K562 (cell line): ENCODE data around the gene MFAP5. TPM values are rescaled to one million over a fixed set of nuclear protein-coding genes. Genes with fewer than 3 reads are reported as not detected.

Source experiments
- DDX20 ChIP-seq: fragments of 450-650 bp; IDR thresholded peaks from 2 replicates; pipeline ENCODE4 v1.6.1; 2016; ENCODE audit warnings: missing genetic modification characterization, low read depth, mild to moderate bottlenecking, missing compliant biosample characterization, moderate library complexity
- E2F4 ChIP-seq: sonication (generic); formaldehyde crosslinking; IDR thresholded peaks from 2 replicates; pipeline ENCODE4 v1.8.0; 2022; ENCODE audit warnings: mild to moderate bottlenecking, low read depth, missing genetic modification reagents
- EP300 ChIP-seq: IDR thresholded peaks from 2 replicates; pipeline ENCODE4 v1.6.1; 2012; ENCODE audit warnings: low read length, improper control_type of control experiment
- L3MBTL2 ChIP-seq: fragments of 450-650 bp; IDR thresholded peaks from 2 replicates; pipeline ENCODE4 v1.6.1; 2016; ENCODE audit warnings: mild to moderate bottlenecking, moderate library complexity
- MCM7 ChIP-seq, 2 experiments: fragments of 450-650 bp; IDR thresholded peaks; 2 replicates each; pipeline ENCODE4 v1.6.1; 2016 to 2018
- MEIS2 ChIP-seq: fragments of 450-650 bp; IDR thresholded peaks from 2 replicates; pipeline ENCODE4 v1.6.1; 2014; ENCODE audit warnings: mild to moderate bottlenecking; ENCODE audit not compliant: partially characterized antibody
- MYBL2 ChIP-seq, 2 experiments: fragments of 450-650 bp in 1 of 2; sonication (generic) in 1 of 2; formaldehyde crosslinking in 1 of 2; IDR thresholded peaks; 2 replicates each; pipeline versions ENCODE4 v1.6.1 to v1.8.1; 2017 to 2022; ENCODE audit warnings: borderline replicate concordance in 1 of 2, inconsistent platforms in 1 of 2, low read depth in 1 of 2, mild to moderate bottlenecking in 1 of 2, missing genetic modification reagents in 1 of 2, moderate library complexity in 1 of 2
- POLR3G ChIP-seq: IDR thresholded peaks from 2 replicates; pipeline ENCODE4 v1.6.1; 2011; ENCODE audit not compliant: insufficient read length, insufficient replicate concordance; ENCODE audit errors: extremely low read depth
- SPI1 ChIP-seq: IDR thresholded peaks from 2 replicates; pipeline ENCODE4 v1.6.1; 2011; ENCODE audit warnings: low read depth, low read length, control low read depth, borderline replicate concordance
- TAF7 ChIP-seq: fragments of 450-650 bp; IDR thresholded peaks from 2 replicates; pipeline ENCODE4 v1.6.1; 2016; ENCODE audit warnings: missing genetic modification characterization, missing compliant biosample characterization
- TAF9B ChIP-seq: fragments of 450-650 bp; IDR thresholded peaks from 2 replicates; pipeline ENCODE4 v1.6.1; 2018; ENCODE audit warnings: mild to moderate bottlenecking; ENCODE audit not compliant: partially characterized antibody
- U2AF1 ChIP-seq: fragments of 200-400 bp; formaldehyde crosslinking; optimal IDR thresholded peaks from 2 replicates; pipeline ENCODE3; 2017; ENCODE audit warnings: mild to moderate bottlenecking, low read depth, low read length, moderate library complexity
- XRCC5 ChIP-seq: fragments of 200-400 bp; formaldehyde crosslinking; IDR thresholded peaks from 2 replicates; pipeline ENCODE4 v1.6.1; 2017; ENCODE audit warnings: low read depth, mild to moderate bottlenecking, low read length
- polyA plus RNA-seq, 8 experiments: library from polyadenylated mRNA; depleted of rRNA in 4 of 8; stranded (reverse) in 5 of 8; unstranded in 3 of 8; fragments of >200 nt; fragmentation: Nextera tagmentation in 2 of 8; fragmentation: Illumina TruSeq in 1 of 8; extraction: Ambion mirVana in 2 of 8; extraction: Trizol in 1 of 8; gene quantifications; 2 replicates each; pipeline versions ENCODE4 v1.2.1 to v1.2.3, GENCODE V29; 2011 to 2014; ENCODE audit warnings: inconsistent platforms in 1 of 8, missing spikeins in 1 of 8
- total RNA-seq, 7 experiments: library from RNA; depleted of rRNA in 6 of 7; stranded (reverse); fragments of >200 nt in 6 of 7; fragmentation: Illumina TruSeq in 2 of 7; extraction: Trizol in 2 of 7; gene quantifications; 2 replicates each; pipeline versions ENCODE4 v1.2.1 to v1.2.3, GENCODE V29; 2011 to 2021; ENCODE audit warnings: low replicate concordance in 1 of 7
- TF ChIP-seq, protein P1 (sequence below): fragments of 250-450 bp; sonication (Bioruptor Pico); IDR thresholded peaks from 2 replicates; pipeline ENCODE4 v1.5.0; 2021
- TF ChIP-seq, protein P2 (sequence below): fragments of 450-650 bp; IDR thresholded peaks from 2 replicates; pipeline ENCODE4 v1.6.1; 2016; ENCODE audit warnings: low read depth
- TF ChIP-seq, protein P3 (sequence below): fragments of 250-450 bp; sonication (Bioruptor Pico); IDR thresholded peaks from 2 replicates; pipeline ENCODE4 v1.8.0; 2022; ENCODE audit warnings: inconsistent platforms, mild to moderate bottlenecking, moderate library complexity, borderline replicate concordance

The MFAP5 gene
- total and polyA plus RNA-seq, 9 of the 15 experiments (the other 6 are each of a cell fraction or from before 2014, with no cell fraction given), result not detected

DNA sequence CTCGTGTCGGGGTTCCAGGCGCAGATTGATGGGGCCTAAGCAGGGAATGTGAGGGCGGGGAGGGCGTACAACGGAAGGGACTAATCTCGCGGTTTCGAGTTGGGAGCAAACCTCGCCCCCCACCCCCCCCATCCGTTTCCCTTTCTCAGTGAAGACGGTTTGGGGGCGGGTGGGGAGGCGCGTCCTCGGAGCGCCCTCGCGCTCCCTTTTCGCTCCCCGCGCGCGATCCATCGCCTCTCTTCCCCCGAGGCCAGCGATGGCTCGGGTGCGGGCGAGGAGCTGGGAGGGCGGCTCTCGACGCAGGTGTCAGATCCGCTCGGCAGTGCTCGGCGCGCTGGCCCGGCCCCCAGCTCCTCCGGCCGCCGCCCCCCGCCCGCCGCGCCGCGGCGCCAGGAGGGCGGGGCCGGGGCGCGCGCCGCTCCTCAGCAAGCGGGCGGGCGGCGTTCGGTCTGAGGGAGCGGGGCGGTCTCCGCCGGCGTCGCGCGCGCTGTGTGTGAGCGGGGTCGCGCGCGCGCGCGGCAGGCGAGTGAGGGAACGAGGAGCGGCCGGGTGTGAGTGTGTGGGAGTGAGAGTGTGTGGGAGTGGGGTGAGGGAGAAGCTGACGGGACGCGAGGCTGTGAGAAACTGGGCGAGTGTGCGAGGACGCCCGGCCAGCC is 35.0 kb upstream of the MFAP5 start, which contains the start of gene RIMKLB (continued):
- TF ChIP-seq, protein P1, sequence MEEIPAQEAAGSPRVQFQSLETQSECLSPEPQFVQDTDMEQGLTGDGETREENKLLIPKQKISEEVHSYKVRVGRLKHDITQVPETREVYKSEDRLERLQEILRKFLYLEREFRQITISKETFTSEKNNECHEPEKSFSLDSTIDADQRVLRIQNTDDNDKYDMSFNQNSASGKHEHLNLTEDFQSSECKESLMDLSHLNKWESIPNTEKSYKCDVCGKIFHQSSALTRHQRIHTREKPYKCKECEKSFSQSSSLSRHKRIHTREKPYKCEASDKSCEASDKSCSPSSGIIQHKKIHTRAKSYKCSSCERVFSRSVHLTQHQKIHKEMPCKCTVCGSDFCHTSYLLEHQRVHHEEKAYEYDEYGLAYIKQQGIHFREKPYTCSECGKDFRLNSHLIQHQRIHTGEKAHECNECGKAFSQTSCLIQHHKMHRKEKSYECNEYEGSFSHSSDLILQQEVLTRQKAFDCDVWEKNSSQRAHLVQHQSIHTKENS (CRISPR knock-in tag), result no peak
- no peak for TF ChIP-seq E2F4 (CRISPR knock-in tag)
- TF ChIP-seq MYBL2 (IDR thresholded peaks at IDR 0.05; ENCODE audit: low read depth), result no peak
- no peak for TF ChIP-seq MYBL2 (CRISPR knock-in tag; IDR thresholded peaks at IDR 0.05; ENCODE audit: borderline replicate concordance)
- TF ChIP-seq U2AF1, result no peak
- TF ChIP-seq, protein P2, sequence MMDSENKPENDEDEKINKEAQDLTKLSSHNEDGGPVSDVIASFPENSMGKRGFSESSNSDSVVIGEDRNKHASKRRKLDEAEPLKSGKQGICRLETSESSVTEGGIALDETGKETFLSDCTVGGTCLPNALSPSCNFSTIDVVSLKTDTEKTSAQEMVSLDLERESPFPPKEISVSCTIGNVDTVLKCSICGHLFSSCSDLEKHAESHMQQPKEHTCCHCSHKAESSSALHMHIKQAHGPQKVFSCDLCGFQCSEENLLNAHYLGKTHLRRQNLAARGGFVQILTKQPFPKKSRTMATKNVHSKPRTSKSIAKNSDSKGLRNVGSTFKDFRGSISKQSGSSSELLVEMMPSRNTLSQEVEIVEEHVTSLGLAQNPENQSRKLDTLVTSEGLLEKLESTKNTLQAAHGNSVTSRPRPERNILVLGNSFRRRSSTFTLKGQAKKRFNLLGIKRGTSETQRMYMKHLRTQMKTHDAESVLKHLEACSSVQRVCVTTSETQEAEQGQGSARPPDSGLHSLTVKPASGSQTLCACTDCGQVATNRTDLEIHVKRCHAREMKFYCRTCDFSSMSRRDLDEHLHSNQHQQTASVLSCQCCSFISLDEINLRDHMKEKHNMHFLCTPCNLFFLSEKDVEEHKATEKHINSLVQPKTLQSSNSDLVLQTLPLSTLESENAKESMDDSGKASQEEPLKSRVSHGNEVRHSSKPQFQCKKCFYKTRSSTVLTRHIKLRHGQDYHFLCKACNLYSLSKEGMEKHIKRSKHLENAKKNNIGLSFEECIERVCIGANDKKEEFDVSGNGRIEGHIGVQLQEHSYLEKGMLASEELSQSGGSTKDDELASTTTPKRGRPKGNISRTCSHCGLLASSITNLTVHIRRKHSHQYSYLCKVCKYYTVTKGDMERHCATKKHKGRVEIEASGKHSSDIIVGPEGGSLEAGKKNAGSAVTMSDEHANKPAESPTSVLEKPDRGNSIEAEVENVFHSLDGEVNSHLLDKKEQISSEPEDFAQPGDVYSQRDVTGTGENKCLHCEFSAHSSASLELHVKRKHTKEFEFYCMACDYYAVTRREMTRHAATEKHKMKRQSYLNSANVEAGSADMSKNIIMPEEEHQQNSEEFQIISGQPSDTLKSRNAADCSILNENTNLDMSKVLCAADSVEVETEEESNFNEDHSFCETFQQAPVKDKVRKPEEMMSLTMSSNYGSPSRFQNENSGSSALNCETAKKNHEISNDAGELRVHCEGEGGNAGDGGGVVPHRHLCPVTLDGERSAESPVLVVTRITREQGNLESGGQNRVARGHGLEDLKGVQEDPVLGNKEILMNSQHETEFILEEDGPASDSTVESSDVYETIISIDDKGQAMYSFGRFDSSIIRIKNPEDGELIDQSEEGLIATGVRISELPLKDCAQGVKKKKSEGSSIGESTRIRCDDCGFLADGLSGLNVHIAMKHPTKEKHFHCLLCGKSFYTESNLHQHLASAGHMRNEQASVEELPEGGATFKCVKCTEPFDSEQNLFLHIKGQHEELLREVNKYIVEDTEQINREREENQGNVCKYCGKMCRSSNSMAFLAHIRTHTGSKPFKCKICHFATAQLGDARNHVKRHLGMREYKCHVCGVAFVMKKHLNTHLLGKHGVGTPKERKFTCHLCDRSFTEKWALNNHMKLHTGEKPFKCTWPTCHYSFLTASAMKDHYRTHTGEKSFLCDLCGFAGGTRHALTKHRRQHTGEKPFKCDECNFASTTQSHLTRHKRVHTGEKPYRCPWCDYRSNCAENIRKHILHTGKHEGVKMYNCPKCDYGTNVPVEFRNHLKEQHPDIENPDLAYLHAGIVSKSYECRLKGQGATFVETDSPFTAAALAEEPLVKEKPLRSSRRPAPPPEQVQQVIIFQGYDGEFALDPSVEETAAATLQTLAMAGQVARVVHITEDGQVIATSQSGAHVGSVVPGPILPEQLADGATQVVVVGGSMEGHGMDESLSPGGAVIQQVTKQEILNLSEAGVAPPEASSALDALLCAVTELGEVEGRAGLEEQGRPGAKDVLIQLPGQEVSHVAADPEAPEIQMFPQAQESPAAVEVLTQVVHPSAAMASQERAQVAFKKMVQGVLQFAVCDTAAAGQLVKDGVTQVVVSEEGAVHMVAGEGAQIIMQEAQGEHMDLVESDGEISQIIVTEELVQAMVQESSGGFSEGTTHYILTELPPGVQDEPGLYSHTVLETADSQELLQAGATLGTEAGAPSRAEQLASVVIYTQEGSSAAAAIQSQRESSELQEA, result no peak
- TF ChIP-seq TAF9B, result no peak
- no peak for TF ChIP-seq MEIS2
- TF ChIP-seq SPI1, result no peak
- TF ChIP-seq, protein P3, sequence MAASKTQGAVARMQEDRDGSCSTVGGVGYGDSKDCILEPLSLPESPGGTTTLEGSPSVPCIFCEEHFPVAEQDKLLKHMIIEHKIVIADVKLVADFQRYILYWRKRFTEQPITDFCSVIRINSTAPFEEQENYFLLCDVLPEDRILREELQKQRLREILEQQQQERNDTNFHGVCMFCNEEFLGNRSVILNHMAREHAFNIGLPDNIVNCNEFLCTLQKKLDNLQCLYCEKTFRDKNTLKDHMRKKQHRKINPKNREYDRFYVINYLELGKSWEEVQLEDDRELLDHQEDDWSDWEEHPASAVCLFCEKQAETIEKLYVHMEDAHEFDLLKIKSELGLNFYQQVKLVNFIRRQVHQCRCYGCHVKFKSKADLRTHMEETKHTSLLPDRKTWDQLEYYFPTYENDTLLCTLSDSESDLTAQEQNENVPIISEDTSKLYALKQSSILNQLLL (CRISPR knock-in tag), result no peak
- no peak for TF ChIP-seq MCM7 (IDR thresholded peaks at IDR 0.05)
- no peak for TF ChIP-seq EP300
- TF ChIP-seq POLR3G, result no peak
- TF ChIP-seq XRCC5, result no peak
- TF ChIP-seq TAF7 (tag), result no peak
- TF ChIP-seq DDX20 (tag), result no peak
- TF ChIP-seq L3MBTL2, result no peak; the same call in 1 of the 2 replicates
